GM18499 (cell line): Measurements from ENCODE around the gene TMEM37.

ENCODE experiments used
- ATAC-seq: cut with Tn5 transposase; IDR thresholded peaks from one replicate; pipeline ENCODE4 v1.9.1; 2021; ENCODE audit warnings: moderate number of reproducible peaks; ENCODE audit not compliant: insufficient read depth, unreplicated experiment

Gene TMEM37

GRCh38 chr2:119475225-119475856 is 43.7 kb downstream of the TMEM37 start:
- no peak for ATAC-seq

GRCh38 chr2:119475857-119476244 is 44.2 kb downstream of the TMEM37 start:
- no peak for ATAC-seq

DNA sequence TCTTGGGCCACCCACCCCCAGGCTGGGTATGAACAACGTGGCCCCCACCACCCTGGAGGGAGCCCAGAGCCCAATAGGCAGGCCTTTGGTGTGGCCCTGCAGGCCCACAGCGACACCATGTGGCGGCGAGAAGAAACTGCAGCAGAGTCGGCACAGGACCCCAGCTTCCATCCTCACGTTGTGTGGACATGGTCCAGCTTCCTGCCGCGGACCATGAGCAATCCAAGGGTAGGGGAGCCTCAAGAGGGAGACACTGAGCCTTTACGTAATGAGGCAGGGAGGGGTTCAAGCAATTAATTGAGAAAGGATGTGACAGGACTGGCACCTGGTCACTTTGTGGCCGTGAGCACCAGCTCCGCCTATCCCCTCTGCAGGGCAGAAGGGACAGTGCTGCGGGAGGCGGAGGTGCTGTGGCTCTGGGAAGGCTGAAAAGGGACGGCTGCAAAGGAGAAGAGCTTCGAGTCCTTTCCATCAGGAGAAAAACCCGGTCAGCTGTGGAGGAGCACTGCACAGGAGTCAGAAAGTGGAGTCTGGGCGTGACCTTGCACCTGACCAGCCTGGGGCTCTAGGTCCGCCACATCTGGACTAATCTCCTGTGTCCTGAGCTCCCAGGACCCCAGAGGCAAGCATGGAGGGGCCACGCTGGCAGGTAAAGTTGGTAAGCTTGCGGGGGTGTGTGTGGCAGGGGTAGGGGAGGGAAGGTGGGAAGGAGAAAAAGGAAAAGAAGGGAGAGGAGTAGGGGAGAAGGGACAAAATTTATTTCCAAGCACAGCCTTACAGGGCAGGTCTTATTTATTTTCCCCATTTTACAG is 44.9 kb downstream of the TMEM37 start:
- ATAC-seq: no peak

DNA sequence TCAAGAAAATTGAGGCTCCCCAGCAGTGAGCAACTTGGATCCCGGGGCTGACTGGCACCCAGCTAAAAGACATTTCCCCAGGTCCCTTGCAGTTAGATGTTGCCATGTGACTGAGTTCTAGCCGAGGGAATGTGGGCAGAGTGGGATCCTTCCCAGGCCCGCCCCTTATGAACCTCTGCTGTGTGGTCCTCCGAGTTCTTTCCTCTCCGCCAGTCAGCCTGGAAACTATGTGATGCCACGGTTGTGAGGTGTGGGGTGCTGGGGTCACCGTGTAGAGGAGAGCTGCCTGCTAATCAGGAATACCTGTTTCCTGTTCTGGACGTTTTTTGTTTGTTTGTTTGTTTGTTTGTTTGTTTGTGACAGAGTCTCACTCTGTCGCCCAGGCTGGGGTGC is 45.5 kb downstream of the TMEM37 start:
- no peak for ATAC-seq

DNA sequence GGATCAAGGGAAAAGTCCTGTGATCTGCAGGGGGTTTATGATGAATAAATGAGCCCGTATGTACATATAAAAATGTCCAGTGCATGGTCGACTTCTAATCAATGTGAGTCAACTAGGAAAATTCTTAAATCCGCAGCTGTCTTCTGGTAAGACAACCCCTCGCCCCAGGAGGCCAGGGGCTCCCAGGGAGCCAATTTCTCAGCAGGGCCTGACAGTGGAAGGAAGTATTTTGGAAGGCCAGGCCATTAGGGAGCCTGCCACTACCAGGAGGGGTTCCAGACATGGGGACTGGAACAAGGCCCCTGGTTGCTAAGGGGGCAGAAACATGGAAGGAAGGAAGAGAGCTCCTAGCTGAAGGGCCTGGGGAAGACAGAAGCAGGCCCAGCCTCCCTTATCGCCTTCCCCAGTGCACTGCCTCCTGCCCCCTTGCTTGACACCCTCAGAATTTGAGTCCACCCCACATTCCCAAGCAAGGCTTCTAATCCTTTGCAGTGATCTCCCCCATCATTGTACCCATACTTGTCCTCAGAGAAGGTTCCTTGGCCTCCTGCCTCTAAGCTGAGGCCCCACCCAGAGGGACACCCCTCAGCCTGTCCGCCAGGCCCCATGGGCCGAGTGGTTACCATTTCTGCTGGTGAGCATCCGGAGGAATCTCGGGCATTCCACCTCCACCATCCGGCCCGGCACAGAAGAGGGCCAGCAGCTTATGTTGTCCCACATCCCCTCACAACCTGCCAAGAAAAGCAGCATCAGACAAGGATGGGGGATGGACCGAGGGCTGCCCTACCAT is 46.7 kb downstream of the TMEM37 start:
- ATAC-seq: no peak

DNA sequence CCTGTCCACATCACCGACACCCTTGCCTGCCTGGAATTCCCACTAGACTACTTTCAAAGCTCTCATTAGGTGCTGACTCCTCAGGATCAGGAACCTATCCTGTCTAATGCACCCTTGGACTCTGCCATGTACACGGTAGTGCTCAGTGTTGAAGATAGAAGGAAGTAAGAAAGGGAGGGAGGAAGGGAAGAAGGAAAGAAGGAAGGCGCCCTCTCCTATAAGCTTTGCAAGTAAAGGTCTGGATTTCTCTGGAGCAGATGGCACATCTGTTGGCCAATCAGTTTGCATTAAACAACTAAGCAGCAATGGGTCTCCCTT is 47.3 kb downstream of the TMEM37 start:
- no peak for ATAC-seq

DNA sequence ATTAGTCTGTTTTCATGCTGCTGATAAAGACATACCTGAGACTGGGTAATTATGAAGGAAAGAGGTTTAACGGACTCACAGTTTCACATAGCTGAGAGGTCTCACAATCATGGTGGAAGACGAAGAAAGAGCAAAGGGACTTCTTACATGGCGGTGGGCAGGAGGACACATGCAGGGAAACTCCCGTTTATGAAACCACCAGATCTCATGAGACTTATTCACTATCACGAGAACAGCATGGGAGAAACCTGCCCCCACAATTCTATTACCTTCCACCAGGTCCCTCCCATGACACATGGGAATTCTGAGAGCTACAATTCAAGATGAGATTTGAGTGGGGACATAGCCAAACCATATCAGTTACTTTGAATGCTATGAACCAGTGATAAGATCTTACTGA is 48.5 kb downstream of the TMEM37 start:
- no peak for ATAC-seq

GRCh38 chr2:119480718-119481142 is 49.1 kb downstream of the TMEM37 start:
- no peak for ATAC-seq

DNA sequence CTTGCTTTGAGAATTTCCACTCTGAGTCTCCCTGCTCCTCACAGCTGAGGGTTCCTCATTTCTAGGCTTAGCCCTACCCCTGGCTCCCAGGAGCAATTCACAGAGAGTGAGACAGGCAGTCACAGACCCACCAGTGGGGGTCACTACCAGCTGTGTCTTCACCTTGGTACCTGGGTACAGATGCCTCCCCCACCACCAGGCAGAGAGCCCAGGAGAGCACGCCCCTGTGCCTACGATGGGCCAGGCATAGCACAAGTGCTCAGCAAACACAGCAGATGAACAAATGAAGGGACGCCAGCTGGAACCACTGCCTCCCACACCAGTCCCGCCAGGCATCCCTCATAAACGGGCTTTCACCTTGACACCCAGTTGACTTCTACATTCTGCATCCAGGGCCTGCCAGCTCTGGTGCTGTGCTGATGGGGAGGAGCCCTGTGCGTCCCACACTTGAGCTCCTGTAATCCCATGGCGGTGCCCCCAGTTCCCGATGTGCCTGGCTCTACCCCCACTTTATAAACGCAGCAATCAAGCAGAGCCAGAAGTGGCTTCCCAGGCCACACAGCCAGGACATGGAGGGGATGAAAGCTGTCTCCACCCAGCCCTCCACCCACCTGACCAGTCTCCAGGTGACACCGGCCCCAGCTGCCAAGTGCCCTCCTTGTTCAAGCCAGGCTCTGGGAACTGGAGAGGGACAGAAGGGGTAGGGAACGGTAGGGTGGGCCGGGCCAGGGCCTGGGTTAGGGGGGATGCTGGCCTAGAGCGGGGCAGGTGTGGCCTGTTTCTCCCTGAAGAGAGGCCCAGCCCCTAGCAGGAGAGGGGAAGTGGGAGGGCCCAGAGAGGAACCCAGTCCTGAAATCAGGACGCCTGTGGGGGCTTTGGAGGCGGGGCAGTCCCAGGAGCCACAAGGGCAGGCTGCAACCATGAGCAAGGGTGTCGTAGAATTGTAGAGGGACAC is 50.1 kb downstream of the TMEM37 start:
- ATAC-seq: no peak

DNA sequence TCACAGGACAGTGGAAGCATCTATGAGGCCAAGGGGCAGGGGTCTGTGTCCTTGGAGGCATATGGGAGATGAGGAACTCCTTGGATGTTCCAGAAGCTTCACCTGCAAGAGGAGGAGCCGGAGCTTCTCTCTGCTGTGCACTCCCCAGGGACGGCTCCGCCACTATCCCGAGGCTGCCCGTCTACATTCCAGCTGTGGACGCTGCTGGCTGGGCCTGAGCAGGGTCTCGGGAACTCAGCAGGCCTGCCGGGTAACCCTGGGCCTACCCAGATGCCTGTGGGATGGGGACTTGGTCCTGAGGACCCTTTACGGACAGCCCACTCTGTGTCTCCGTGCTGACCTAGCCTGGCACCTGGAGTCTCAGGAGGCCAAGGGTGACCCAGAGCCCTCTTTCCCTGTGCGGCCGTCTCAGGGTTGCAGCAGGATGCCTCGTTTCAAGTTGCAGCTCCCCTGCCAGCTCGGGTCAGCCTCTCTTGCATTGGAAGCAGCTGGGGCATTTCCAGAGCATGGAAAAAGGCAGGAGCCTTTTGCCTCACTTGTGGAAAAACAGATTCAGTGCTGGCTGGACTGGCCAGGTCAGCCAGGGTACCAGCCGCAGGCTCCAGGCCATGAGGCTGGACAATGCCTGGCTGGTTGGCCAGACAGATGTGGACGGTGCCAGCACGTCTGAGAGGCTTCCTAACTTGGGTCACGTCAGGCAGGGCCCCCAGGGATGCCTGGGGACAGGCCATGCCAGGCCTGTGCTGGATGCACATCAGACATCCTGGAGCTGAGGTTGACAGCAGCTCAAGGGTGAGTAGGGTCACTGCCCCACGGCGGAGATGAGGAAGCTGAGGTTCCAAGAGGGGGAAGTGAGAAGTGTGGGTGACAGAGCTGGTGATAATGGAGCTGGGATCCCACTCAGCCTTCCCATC is 51.1 kb downstream of the TMEM37 start:
- ATAC-seq: no peak

GRCh38 chr2:119483395-119483753 is 51.7 kb downstream of the TMEM37 start:
- no peak for ATAC-seq

GRCh38 chr2:119483896-119484718 is 52.5 kb downstream of the TMEM37 start:
- ATAC-seq: no peak

GRCh38 chr2:119484834-119485233 is 53.2 kb downstream of the TMEM37 start:
- ATAC-seq: no peak

GRCh38 chr2:119485336-119486110 is 53.9 kb downstream of the TMEM37 start:
- no peak for ATAC-seq

DNA sequence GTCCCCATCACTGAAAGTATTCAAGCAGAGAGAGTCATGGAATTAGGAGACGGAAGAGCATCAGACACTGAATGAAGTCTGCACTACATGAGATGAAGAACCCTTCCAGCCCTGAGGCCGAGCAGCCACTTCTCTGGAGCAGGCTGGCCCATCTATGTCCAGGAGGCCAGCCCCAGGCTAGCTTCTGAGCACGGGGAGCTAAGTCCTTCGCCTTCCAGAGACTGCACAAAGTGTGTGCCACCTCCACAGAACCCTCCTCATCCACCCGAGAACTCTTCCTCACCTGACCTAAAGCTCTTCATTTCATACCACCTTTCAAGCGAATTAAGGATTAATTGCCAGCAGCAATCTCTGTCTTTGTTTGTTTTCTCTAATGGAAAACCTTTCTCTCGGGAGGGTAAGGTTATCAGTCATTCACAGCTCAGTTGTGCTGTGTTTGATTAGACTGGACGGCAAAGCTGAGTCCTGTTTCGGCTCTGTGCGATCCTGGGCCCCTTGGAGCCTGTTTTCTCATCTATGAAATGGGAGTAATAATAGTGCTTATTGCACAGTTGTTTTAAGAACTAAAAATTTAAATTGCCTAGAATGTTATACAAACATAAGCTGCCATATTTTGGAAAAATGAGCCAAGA is 54.7 kb downstream of the TMEM37 start:
- no peak for ATAC-seq

DNA sequence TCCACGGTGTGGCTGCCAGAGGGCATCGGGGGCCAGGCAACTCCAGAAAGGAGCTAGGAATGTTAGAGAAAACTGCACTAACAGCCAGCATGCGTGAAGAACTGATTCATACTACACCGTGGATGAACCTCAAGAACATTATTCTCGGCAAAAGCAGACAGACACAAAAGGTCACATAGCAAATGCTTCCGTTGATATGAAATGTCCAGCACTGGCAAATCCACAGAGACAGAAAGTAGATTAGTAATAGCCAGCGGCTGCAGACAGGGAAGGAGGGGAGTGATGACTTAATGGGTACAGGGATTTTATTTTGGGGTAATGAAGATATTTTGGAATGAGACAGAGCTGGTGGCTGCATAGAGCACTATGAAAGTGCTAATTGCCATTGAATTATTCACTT is 55.2 kb downstream of the TMEM37 start:
- no peak for ATAC-seq
